ENCODE data around the gene ARHGAP8.

GRCh38 chr22:44834065-44834464, 81.7 kb downstream of the ARHGAP8 start:
- TF ChIP-seq POLR2A (IDR thresholded peaks at IDR 0.05) (no peak), CTCF (IDR thresholded peaks at IDR 0.05) (no peak)

Data from body of pancreas (tissue), 4 donors.